CD14-positive monocyte (primary cell): ENCODE measurements around the gene SFRP5. TPM values are rescaled to one million over a fixed set of nuclear protein-coding genes. Genes with fewer than 3 reads are reported as not detected.
A peak's percentile ranks its signal among the peaks of the same experiment; 100 is the strongest.

Experiments
- DNase-seq, 3 donors: peaks; one replicate each; pipeline ENCODE4 v3.0.0-alpha.2; 2011 to 2022
- H2AFZ ChIP-seq: 2 replicates; pipeline ENCODE4 v1.6.0; 2012; ENCODE audit warnings: mild to moderate bottlenecking, low read depth, low read length, inconsistent platforms; ENCODE audit not compliant: insufficient read depth, poor library complexity, severe bottlenecking
- H3K27ac ChIP-seq, 2 donors: 1 replicate in 1 of 2; 2 replicates in 1 of 2; pipeline ENCODE4 v1.5.1; 2012 to 2013; ENCODE audit warnings: low read length in 2 of 2, control low read depth in 1 of 2, inconsistent platforms in 1 of 2, low read depth in 1 of 2, mild to moderate bottlenecking in 1 of 2
- H3K27me3 ChIP-seq, 2 donors: one replicate each; pipeline versions ENCODE4 v1.6.0 to v1.6.1; 2011 to 2013; ENCODE audit warnings: low read length in 2 of 2; ENCODE audit not compliant: control insufficient read depth in 2 of 2, insufficient read depth in 2 of 2
- H3K36me3 ChIP-seq, 2 donors: replicated peaks in 1 of 2; 1 replicate in 1 of 2; 2 replicates in 1 of 2; pipeline versions ENCODE4 v1.5.1 to v1.6.1; 2012 to 2013; ENCODE audit warnings: low read length in 2 of 2, control low read depth in 1 of 2, inconsistent platforms in 1 of 2, mild to moderate bottlenecking in 1 of 2; ENCODE audit not compliant: insufficient read depth in 2 of 2, control insufficient read depth in 1 of 2
- H3K4me1 ChIP-seq, 2 donors: 1 replicate in 1 of 2; 2 replicates in 1 of 2; pipeline versions ENCODE4 v1.5.1 to v1.6.1; 2012 to 2013; ENCODE audit warnings: low read length in 2 of 2, control low read depth in 1 of 2, inconsistent platforms in 1 of 2, mild to moderate bottlenecking in 1 of 2, moderate library complexity in 1 of 2; ENCODE audit not compliant: insufficient read depth in 2 of 2, control insufficient read depth in 1 of 2
- H3K4me2 ChIP-seq: replicated peaks from 2 replicates; pipeline ENCODE3; 2012; ENCODE audit warnings: low read length, moderate library complexity, mild to moderate bottlenecking; ENCODE audit not compliant: poor library complexity, severe bottlenecking; ENCODE audit errors: extremely low read depth
- H3K4me3 ChIP-seq, 3 experiments: fragments of 200-600 bp in 1 of 3; sonication (generic) in 1 of 3; replicated peaks in 1 of 3; 1 replicate in 2 of 3; 2 replicates in 1 of 3; pipeline ENCODE4 v1.5.1; 2011 to 2013; ENCODE audit warnings: low read length in 3 of 3, mild to moderate bottlenecking in 3 of 3, control low read depth in 2 of 3, low read depth in 2 of 3, inconsistent platforms in 1 of 3, moderate library complexity in 1 of 3
- H3K79me2 ChIP-seq: 2 replicates; pipeline ENCODE4 v1.6.0; 2012; ENCODE audit warnings: mild to moderate bottlenecking, control low read depth, inconsistent platforms, low read length, moderate library complexity; ENCODE audit not compliant: insufficient read depth
- H3K9ac ChIP-seq: 2 replicates; pipeline ENCODE4 v1.6.0; 2017; ENCODE audit warnings: low read length, mild to moderate bottlenecking; ENCODE audit not compliant: insufficient read depth, poor library complexity, severe bottlenecking
- H3K9me3 ChIP-seq, 2 donors: replicated peaks in 1 of 2; 1 replicate in 1 of 2; 2 replicates in 1 of 2; pipeline versions ENCODE4 v1.5.1 to v1.6.1; 2012 to 2013; ENCODE audit warnings: low read length in 2 of 2, control low read depth in 1 of 2; ENCODE audit not compliant: control insufficient read depth in 1 of 2, insufficient read depth in 1 of 2
- H4K20me1 ChIP-seq: 2 replicates; pipeline ENCODE4 v1.6.0; 2012; ENCODE audit warnings: mild to moderate bottlenecking, low read length, control low read depth, moderate library complexity; ENCODE audit not compliant: insufficient read depth
- H3K27ac Mint-ChIP-seq, 7 donors: one replicate each; pipeline ENCODE4 v1.8.0; 2020; ENCODE audit warnings: mild to moderate bottlenecking in 7 of 7, mixed read lengths in 7 of 7, moderate library complexity in 6 of 7, inconsistent platforms in 2 of 7
- H3K27me3 Mint-ChIP-seq, 3 donors: one replicate each; pipeline ENCODE4 v1.8.0; 2021 to 2022; ENCODE audit warnings: low read depth in 3 of 3, mild to moderate bottlenecking in 3 of 3, mixed read lengths in 3 of 3, moderate library complexity in 3 of 3, inconsistent platforms in 1 of 3
- H3K36me3 Mint-ChIP-seq, 2 donors: one replicate each; pipeline ENCODE4 v1.8.0; 2020; ENCODE audit warnings: mixed read lengths in 2 of 2, inconsistent platforms in 1 of 2, mild to moderate bottlenecking in 1 of 2
- H3K4me1 Mint-ChIP-seq: one replicate; pipeline ENCODE4 v1.8.0; 2020; ENCODE audit warnings: mild to moderate bottlenecking, mixed read lengths
- H3K4me3 Mint-ChIP-seq, 2 donors: one replicate each; pipeline ENCODE4 v1.8.0; 2020; ENCODE audit warnings: mild to moderate bottlenecking in 2 of 2, mixed read lengths in 2 of 2, moderate library complexity in 1 of 2
- H3K9me3 Mint-ChIP-seq, 7 donors: one replicate each; pipeline ENCODE4 v1.8.0; 2020 to 2022; ENCODE audit warnings: mixed read lengths in 7 of 7, mild to moderate bottlenecking in 6 of 7, moderate library complexity in 6 of 7, inconsistent platforms in 2 of 7
- WGBS: methylation state at CpG from one replicate; pipeline ENCODE4 v1.1.5; 2013; ENCODE audit warnings: missing lambda C conversion rate; ENCODE audit not compliant: insufficient coverage; 5-methylcytosine and 5-hydroxymethylcytosine counted together
- intact Hi-C, 2 donors: fragments of 100-400 bp; cut with micrococcal nuclease; formaldehyde crosslinking; loops; one replicate each; pipeline versions ENCODE4 v1.15.0 to v1.15.1; 2023
- polyA plus RNA-seq, 3 donors: library from polyadenylated mRNA; depleted of rRNA in 1 of 3; unstranded in 2 of 3; stranded (reverse) in 1 of 3; fragments of 300-500 nt in 2 of 3; fragments of >200 nt in 1 of 3; fragmentation: Illumina TruSeq in 2 of 3; gene quantifications; 1 replicate in 2 of 3; 2 replicates in 1 of 3; pipeline ENCODE4 v1.2.3, GENCODE V29; 2012 to 2021
- TF ChIP-seq, protein P1 (sequence below): fragments of 200-600 bp; IDR thresholded peaks from one replicate; pipeline ENCODE4 v1.8.0; 2022; ENCODE audit warnings: antibody characterized with exemption, mild to moderate bottlenecking

Gene SFRP5
- polyA plus RNA-seq, 3 donors, result not detected

DNA sequence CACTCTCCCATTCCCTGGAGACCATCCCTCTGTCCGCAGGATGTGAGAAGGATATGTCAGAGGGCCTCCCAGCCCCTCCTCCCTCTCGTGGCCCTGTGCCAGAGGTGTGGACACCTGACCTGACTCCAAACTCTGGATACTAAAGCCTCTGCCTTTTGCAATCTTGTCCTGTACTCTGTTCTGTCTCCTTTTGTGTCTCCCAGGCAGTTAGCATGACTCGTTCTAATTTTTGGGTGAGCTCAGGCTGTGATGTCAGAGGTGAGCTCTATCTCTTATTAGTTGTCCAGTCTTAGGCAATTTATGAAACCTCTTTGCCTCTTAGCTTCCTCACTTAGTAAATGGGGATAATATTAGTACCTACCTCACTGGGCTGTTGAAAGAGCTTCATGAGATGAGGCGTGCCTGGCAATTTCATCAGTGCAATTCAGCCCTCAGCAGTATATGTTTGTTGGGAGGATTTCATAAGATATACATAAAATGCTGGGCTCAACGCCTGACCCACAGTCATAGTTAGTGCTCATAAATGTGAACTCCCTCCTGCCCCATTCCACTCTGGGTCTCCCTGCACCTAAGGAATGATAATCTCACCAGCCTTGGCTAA lies 47.4 kb downstream of the SFRP5 start:
- no peaks in the 10 kb centered on the region for H3K27me3 ChIP-seq
- Mint-ChIP-seq H3K27me3 (no peaks in the 10 kb centered on the region), H3K4me3 (no peak overlapping the region), H3K27ac (peak overlapping the region; percentile 74 to 94 (median 91)), H3K9me3 (peaks cover 0 to 5% (median 0%) of the 10 kb centered on the region in 7 donors), H3K4me1 (peaks cover 16% of the 10 kb centered on the region), H3K36me3 (peaks cover 5 to 8% of the 10 kb centered on the region in 2 donors)
- H2AFZ ChIP-seq, result no peak overlapping the region
- TF ChIP-seq, protein P1, sequence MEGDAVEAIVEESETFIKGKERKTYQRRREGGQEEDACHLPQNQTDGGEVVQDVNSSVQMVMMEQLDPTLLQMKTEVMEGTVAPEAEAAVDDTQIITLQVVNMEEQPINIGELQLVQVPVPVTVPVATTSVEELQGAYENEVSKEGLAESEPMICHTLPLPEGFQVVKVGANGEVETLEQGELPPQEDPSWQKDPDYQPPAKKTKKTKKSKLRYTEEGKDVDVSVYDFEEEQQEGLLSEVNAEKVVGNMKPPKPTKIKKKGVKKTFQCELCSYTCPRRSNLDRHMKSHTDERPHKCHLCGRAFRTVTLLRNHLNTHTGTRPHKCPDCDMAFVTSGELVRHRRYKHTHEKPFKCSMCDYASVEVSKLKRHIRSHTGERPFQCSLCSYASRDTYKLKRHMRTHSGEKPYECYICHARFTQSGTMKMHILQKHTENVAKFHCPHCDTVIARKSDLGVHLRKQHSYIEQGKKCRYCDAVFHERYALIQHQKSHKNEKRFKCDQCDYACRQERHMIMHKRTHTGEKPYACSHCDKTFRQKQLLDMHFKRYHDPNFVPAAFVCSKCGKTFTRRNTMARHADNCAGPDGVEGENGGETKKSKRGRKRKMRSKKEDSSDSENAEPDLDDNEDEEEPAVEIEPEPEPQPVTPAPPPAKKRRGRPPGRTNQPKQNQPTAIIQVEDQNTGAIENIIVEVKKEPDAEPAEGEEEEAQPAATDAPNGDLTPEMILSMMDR, result no peak
- no peak overlapping the region for H3K4me2 ChIP-seq
- peaks cover 0 to 4% of the 10 kb centered on the region in 2 donors for H3K36me3 ChIP-seq
- intact Hi-C loops, result no loop called here
- no peak overlapping the region for H3K4me3 ChIP-seq
- H3K9ac ChIP-seq, result no peak overlapping the region
- WGBS, result 60% methylated on average over 1 of the region's 5 CpGs
- H3K27ac ChIP-seq, result peak overlapping the region in 1 of 2 donors; percentile 50
- peaks cover 15 to 18% of the 10 kb centered on the region in 2 donors for H3K4me1 ChIP-seq
- DNase-seq, result peak; percentile 71 to 89 (median 82)
- H3K9me3 ChIP-seq, result no peaks in the 10 kb centered on the region
- no peaks in the 10 kb centered on the region for H3K79me2 ChIP-seq
- H4K20me1 ChIP-seq, result no peaks in the 10 kb centered on the region

DNA sequence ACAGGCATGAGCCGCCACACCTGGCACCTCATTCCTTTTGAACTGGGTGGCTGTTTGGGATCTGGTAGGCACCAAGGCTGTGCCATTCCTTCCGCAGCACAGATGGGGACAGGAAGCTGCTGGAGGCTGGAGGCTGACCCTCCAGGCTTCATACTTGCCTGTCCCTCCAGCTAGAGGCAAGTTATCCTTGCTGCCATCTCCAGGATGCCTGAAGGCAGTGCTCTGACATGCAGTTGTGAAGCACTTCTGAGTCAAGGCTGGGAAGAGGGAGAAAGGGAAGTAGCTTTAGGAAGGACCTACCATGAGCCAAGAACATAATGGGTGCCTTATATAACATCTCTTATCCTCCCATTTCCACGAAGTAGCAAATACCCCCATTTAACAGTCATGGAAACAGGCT lies 48.8 kb downstream of the SFRP5 start:
- Histone ChIP-seq H3K9me3 (no peaks in the 10 kb centered on the region), H4K20me1 (peaks cover 14% of the 10 kb centered on the region), H3K27me3 (no peaks in the 10 kb centered on the region), H3K27ac (no peak overlapping the region), H3K36me3 (peaks cover 0 to 14% of the 10 kb centered on the region in 2 donors), H3K79me2 (no peaks in the 10 kb centered on the region), H3K4me2 (no peak overlapping the region), H3K4me3 (no peak overlapping the region), H3K4me1 (peaks cover 21 to 22% of the 10 kb centered on the region in 2 donors), H2AFZ (no peak overlapping the region), H3K9ac (no peak overlapping the region)
- WGBS, result 86% methylated on average over 3 of the region's 3 CpGs
- Mint-ChIP-seq H3K4me3 (no peak overlapping the region), H3K9me3 (peaks cover 0 to 3% (median 0%) of the 10 kb centered on the region in 7 donors), H3K4me1 (peaks cover 24% of the 10 kb centered on the region), H3K27me3 (no peaks in the 10 kb centered on the region), H3K36me3 (peaks cover 14 to 16% of the 10 kb centered on the region in 2 donors), H3K27ac (peak overlapping the region; percentile 33 to 93 (median 68))
- TF ChIP-seq, protein P1, result no peak
- DNase-seq, result peak in 1 of 3 donors; percentile 33
- intact Hi-C loops, result no loop called here
